Activated CD4-positive, CD25-positive, alpha-beta regulatory T cell (primary cell): ENCODE data around the gene KIN.
"Not testable (repeated sequence)": the region's sequence is repeated elsewhere in the genome, so short reads cannot be mapped to it uniquely, and the experiment has no call there.

Experiments used
- DNase-seq, 4 experiments: peaks; one replicate each; lab custom pipeline; 2025; lab: John Stamatoyannopoulos, UW

Gene KIN

GRCh38 chr10:7787857-7788638 lies at the start of gene KIN, which contains the start of gene ATP5F1C:
Gene KIN (minus strand): TSS chr10:7787993. CDS start chr10:7787933, 60 bp downstream.
Gene ATP5F1C (plus strand): TSS chr10:7788177. CDS start chr10:7788208, 31 bp downstream.
- peak; percentile 93 to 95 (median 95) for DNase-seq

GRCh38 chr10:7836571-7836970 lies 48.8 kb upstream of the KIN start:
- DNase-seq: no peak

GRCh38 chr10:7834262-7834661 lies 46.5 kb upstream of the KIN start:
- DNase-seq: no peak

GRCh38 chr10:7833210-7833609 lies 45.4 kb upstream of the KIN start:
- no peak for DNase-seq

- DNase-seq: no peak
These were observed 44.3 kb upstream of the KIN start for GRCh38 chr10:7832060-7832459.

GRCh38 chr10:7829289-7829834 lies 41.6 kb upstream of the KIN start:
- DNase-seq: no peak

- DNase-seq: no peak
These were observed 39.2 kb upstream of the KIN start for GRCh38 chr10:7826971-7827370.

GRCh38 chr10:7824251-7824650 lies 36.5 kb upstream of the KIN start:
- DNase-seq: no peak

GRCh38 chr10:7819121-7819460 lies 31.3 kb upstream of the KIN start:
- no peak for DNase-seq

- DNase-seq: peak; percentile 85 to 88 (median 86)
These were observed 30.7 kb upstream of the KIN start, which contains the start of gene TAF3 for GRCh38 chr10:7818295-7819120. Gene TAF3 (plus strand): TSS chr10:7818505. CDS start chr10:7818710, 205 bp downstream.

- no peak for DNase-seq
These were observed 30.1 kb upstream of the KIN start for GRCh38 chr10:7817984-7818294.

- DNase-seq: no peak
These were observed 29.8 kb upstream of the KIN start for GRCh38 chr10:7817576-7817975.

GRCh38 chr10:7813481-7813880 lies 25.7 kb upstream of the KIN start:
- DNase-seq: no peak

- not testable (repeated sequence) for DNase-seq
These were observed 23.9 kb upstream of the KIN start for GRCh38 chr10:7811743-7812142.

- DNase-seq: no peak
These were observed 23.2 kb upstream of the KIN start for GRCh38 chr10:7811000-7811399.

- DNase-seq: no peak
These were observed 22.6 kb upstream of the KIN start for GRCh38 chr10:7810443-7810842.

- no peak for DNase-seq
These were observed 21.0 kb upstream of the KIN start for GRCh38 chr10:7808686-7809267.

GRCh38 chr10:7804741-7805140 lies 16.9 kb upstream of the KIN start:
- DNase-seq: no peak

GRCh38 chr10:7804216-7804615 lies 16.4 kb upstream of the KIN start:
- no peak for DNase-seq

GRCh38 chr10:7802606-7803005 lies 14.8 kb upstream of the KIN start:
- DNase-seq: no peak

GRCh38 chr10:7797582-7797981 lies 9.8 kb upstream of the KIN start:
- no peak for DNase-seq

GRCh38 chr10:7795605-7796004 lies 7.8 kb upstream of the KIN start:
- no peak for DNase-seq
